Measurements from ENCODE around the gene HBA1.

DNA sequence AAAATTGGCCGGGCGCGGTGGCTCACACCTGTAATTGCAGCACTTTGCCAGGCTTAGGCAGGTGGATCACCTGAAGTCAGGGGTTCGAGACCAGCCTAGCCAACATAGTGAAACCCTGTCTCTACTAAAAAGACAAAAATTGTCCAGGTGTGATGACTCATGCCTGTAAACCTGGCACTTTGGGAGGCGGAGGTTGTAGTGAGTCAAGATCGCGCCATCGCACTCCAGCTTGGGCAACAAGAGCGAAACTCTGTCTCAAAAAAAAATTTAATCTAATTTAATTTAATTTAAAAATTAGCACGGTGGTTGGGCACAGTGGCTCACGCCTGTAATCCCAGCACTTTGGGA, 2.2 kb downstream of the HBA1 start:
- TF ChIP-seq, protein P1, sequence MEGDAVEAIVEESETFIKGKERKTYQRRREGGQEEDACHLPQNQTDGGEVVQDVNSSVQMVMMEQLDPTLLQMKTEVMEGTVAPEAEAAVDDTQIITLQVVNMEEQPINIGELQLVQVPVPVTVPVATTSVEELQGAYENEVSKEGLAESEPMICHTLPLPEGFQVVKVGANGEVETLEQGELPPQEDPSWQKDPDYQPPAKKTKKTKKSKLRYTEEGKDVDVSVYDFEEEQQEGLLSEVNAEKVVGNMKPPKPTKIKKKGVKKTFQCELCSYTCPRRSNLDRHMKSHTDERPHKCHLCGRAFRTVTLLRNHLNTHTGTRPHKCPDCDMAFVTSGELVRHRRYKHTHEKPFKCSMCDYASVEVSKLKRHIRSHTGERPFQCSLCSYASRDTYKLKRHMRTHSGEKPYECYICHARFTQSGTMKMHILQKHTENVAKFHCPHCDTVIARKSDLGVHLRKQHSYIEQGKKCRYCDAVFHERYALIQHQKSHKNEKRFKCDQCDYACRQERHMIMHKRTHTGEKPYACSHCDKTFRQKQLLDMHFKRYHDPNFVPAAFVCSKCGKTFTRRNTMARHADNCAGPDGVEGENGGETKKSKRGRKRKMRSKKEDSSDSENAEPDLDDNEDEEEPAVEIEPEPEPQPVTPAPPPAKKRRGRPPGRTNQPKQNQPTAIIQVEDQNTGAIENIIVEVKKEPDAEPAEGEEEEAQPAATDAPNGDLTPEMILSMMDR (conservative IDR thresholded peaks at IDR 0.05; ENCODE audit: low read depth, low read length): no peak
- no peak for TF ChIP-seq EZH2 (IDR thresholded peaks at IDR 0.05; ENCODE audit: low read length, unreplicated experiment)
- no peak for TF ChIP-seq EZH2phosphoT487 (IDR thresholded peaks at IDR 0.05; ENCODE audit: borderline replicate concordance, low read length)
